GF-D8 (cell line): ENCODE results near the gene ARHGAP32.

Experiments used
- DNase-seq: peaks from one replicate; lab custom pipeline; 2025; lab: John Stamatoyannopoulos, UW

Gene ARHGAP32

GRCh38 chr11:129109701-129110100 lies 82.4 kb downstream of the ARHGAP32 start:
- DNase-seq, result no peak

- DNase-seq, result no peak
Observed at GRCh38 chr11:129106788-129107187, 85.3 kb downstream of the ARHGAP32 start.

GRCh38 chr11:129102756-129103155 lies 89.4 kb downstream of the ARHGAP32 start:
- DNase-seq, result no peak

- no peak for DNase-seq
Observed at GRCh38 chr11:129102225-129102624, 89.9 kb downstream of the ARHGAP32 start.

- DNase-seq, result no peak
Observed at GRCh38 chr11:129093283-129093682, 98.8 kb downstream of the ARHGAP32 start.

GRCh38 chr11:129090056-129090455 lies 102.1 kb downstream of the ARHGAP32 start:
- DNase-seq, result no peak

- DNase-seq, result no peak
Observed at GRCh38 chr11:129089279-129089678, 102.8 kb downstream of the ARHGAP32 start.

GRCh38 chr11:129086976-129087375 lies 105.1 kb downstream of the ARHGAP32 start:
- no peak for DNase-seq

- no peak for DNase-seq
Observed at GRCh38 chr11:129077191-129077590, 114.9 kb downstream of the ARHGAP32 start.

- DNase-seq, result no peak
Observed at GRCh38 chr11:129075757-129076156, 116.4 kb downstream of the ARHGAP32 start.

GRCh38 chr11:129067454-129067853 lies 124.7 kb downstream of the ARHGAP32 start:
- no peak for DNase-seq

- DNase-seq, result no peak
Observed at GRCh38 chr11:129066229-129066628, 125.9 kb downstream of the ARHGAP32 start.

GRCh38 chr11:129063118-129063517 lies 129.0 kb downstream of the ARHGAP32 start:
- DNase-seq, result no peak

- DNase-seq, result no peak
Observed at GRCh38 chr11:129061492-129062230, 130.5 kb downstream of the ARHGAP32 start.

- DNase-seq, result no peak
Observed at GRCh38 chr11:129056916-129057315, 135.2 kb downstream of the ARHGAP32 start.

GRCh38 chr11:129055196-129055595 lies 136.9 kb downstream of the ARHGAP32 start:
- DNase-seq, result no peak

GRCh38 chr11:129048911-129049310 lies 143.2 kb downstream of the ARHGAP32 start:
- DNase-seq, result no peak

- no peak for DNase-seq
Observed at GRCh38 chr11:129045150-129045549, 147.0 kb downstream of the ARHGAP32 start.

GRCh38 chr11:129042503-129042902 lies 149.6 kb downstream of the ARHGAP32 start:
- no peak for DNase-seq

GRCh38 chr11:129041611-129042018 lies 150.5 kb downstream of the ARHGAP32 start:
- no peak for DNase-seq

- DNase-seq, result no peak
Observed at GRCh38 chr11:129040934-129041333, 151.2 kb downstream of the ARHGAP32 start.

GRCh38 chr11:129035244-129035643 lies 156.9 kb downstream of the ARHGAP32 start:
- DNase-seq, result no peak

- DNase-seq, result no peak
Observed at GRCh38 chr11:129034001-129034400, 158.1 kb downstream of the ARHGAP32 start.
